Ishikawa (cell line): Measurements from ENCODE around the gene OR6S1.

Experiments
- CEBPB ChIP-seq: IDR thresholded peaks from 2 replicates; pipeline ENCODE4 v1.6.1; 2012
- EGR1 ChIP-seq: IDR thresholded peaks from 2 replicates; pipeline ENCODE4 v1.6.1; 2012
- EP300 ChIP-seq: IDR thresholded peaks from 2 replicates; pipeline ENCODE4 v1.6.1; 2012; ENCODE audit warnings: borderline replicate concordance
- FOXM1 ChIP-seq: IDR thresholded peaks from 2 replicates; pipeline ENCODE4 v1.6.1; 2012; ENCODE audit warnings: low read depth, borderline replicate concordance
- RAD21 ChIP-seq: IDR thresholded peaks from 2 replicates; pipeline ENCODE4 v1.6.1; 2012; ENCODE audit warnings: low read depth
- TAF1 ChIP-seq: IDR thresholded peaks from 2 replicates; pipeline ENCODE4 v1.6.1; 2012; ENCODE audit warnings: low read depth, mild to moderate bottlenecking
- TCF12 ChIP-seq: IDR thresholded peaks from 2 replicates; pipeline ENCODE4 v1.6.1; 2012; ENCODE audit warnings: low read depth
- TEAD4 ChIP-seq: IDR thresholded peaks from 2 replicates; pipeline ENCODE4 v1.6.1; 2012
- YY1 ChIP-seq: IDR thresholded peaks from 2 replicates; pipeline ENCODE4 v1.6.1; 2012; ENCODE audit warnings: low read depth
- TF ChIP-seq, protein P1 (sequence below): IDR thresholded peaks from 2 replicates; pipeline ENCODE4 v1.6.1; 2012
- TF ChIP-seq, protein P2 (sequence below): IDR thresholded peaks from 2 replicates; pipeline ENCODE4 v1.6.1; 2012; ENCODE audit warnings: low read depth, mild to moderate bottlenecking

DNA sequence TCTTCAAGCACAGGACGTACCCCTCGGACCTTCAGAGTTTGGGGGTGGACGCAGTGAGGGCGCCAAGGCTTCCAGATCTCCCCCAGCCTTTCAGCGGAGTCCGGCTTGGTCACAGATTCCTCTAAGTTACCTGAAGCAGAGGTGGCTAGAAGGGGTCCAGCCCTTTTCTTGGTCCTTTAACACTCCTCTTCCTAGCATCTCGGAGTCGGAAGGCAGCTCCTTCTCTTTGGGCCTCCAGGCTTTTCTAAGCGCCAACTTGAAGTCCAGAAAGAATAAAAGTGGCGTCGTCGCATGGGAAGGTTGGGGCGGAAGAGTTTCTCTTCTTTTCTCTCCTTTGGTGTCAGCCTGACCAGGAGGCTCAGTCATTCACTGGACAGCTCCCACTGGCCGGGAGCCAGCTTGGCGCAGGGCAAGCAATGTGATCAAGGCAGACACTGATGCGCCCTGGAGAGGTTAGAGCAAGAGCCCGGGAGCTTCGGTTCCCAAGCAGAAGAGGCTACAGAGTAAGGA is 9.6 kb downstream of the OR6S1 start:
- TF ChIP-seq, protein P1, sequence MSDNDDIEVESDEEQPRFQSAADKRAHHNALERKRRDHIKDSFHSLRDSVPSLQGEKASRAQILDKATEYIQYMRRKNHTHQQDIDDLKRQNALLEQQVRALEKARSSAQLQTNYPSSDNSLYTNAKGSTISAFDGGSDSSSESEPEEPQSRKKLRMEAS = peak; percentile 48; the same call in 1 of the 2 replicates
- TF ChIP-seq EP300 (no peak), CEBPB (no peak), EGR1 (no peak), RAD21 (no peak), TEAD4 (0 out of 2 replicates have a peak, but pooled peaks have one; percentile 24), TCF12 (no peak), TAF1 (no peak), YY1 (no peak), FOXM1 (no peak)
- TF ChIP-seq, protein P2, sequence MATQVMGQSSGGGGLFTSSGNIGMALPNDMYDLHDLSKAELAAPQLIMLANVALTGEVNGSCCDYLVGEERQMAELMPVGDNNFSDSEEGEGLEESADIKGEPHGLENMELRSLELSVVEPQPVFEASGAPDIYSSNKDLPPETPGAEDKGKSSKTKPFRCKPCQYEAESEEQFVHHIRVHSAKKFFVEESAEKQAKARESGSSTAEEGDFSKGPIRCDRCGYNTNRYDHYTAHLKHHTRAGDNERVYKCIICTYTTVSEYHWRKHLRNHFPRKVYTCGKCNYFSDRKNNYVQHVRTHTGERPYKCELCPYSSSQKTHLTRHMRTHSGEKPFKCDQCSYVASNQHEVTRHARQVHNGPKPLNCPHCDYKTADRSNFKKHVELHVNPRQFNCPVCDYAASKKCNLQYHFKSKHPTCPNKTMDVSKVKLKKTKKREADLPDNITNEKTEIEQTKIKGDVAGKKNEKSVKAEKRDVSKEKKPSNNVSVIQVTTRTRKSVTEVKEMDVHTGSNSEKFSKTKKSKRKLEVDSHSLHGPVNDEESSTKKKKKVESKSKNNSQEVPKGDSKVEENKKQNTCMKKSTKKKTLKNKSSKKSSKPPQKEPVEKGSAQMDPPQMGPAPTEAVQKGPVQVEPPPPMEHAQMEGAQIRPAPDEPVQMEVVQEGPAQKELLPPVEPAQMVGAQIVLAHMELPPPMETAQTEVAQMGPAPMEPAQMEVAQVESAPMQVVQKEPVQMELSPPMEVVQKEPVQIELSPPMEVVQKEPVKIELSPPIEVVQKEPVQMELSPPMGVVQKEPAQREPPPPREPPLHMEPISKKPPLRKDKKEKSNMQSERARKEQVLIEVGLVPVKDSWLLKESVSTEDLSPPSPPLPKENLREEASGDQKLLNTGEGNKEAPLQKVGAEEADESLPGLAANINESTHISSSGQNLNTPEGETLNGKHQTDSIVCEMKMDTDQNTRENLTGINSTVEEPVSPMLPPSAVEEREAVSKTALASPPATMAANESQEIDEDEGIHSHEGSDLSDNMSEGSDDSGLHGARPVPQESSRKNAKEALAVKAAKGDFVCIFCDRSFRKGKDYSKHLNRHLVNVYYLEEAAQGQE = peak; percentile 85
